HFF-Myc (cell line): ENCODE measurements around the gene DLX3.

ENCODE experiments used
- DNase-seq: peaks from one replicate; pipeline ENCODE4 v3.0.0-alpha.2; 2011; ENCODE audit warnings: low read depth; ENCODE audit errors: extremely low read depth
- H3K4me3 ChIP-seq: replicated peaks from 2 replicates; pipeline ENCODE4 v1.5.1; 2011; ENCODE audit warnings: low read depth, mild to moderate bottlenecking, control low read depth, low read length
- CTCF ChIP-seq: IDR thresholded peaks from 2 replicates; pipeline ENCODE4 v1.5.1; 2012; ENCODE audit warnings: mild to moderate bottlenecking, low read depth, low read length, control low read depth; ENCODE audit errors: missing control alignments

DLX3 gene

DNA sequence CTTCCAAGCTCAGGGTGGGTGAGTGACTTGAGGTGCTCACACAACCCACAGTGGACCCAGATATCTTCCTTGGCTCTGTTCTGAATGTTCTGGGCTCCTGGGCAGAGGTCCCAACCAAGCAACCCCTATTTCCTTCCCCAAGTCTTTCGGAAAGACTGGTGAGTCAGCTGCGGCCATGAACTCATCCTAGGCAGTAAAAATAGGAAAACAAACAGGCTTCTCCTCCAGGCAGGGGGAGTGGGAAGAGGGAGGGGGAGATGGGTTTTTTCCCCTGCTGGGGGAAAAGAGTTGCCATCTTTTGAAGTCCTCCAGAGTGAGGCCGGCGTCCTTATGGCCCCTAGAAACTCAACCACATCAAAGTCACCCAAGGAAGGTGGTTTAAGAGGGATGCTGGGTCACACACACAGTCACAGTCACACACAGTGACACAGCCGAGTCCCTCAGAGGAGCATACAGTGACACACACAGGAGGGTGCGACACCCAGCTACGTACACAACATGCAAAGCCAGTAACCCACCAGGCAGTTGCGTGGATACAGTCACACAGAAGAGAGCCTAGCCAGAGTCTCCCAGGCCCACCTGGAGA is 42.0 kb downstream of the DLX3 start:
- DNase-seq: no peak
- TF ChIP-seq CTCF: no peak

DNA sequence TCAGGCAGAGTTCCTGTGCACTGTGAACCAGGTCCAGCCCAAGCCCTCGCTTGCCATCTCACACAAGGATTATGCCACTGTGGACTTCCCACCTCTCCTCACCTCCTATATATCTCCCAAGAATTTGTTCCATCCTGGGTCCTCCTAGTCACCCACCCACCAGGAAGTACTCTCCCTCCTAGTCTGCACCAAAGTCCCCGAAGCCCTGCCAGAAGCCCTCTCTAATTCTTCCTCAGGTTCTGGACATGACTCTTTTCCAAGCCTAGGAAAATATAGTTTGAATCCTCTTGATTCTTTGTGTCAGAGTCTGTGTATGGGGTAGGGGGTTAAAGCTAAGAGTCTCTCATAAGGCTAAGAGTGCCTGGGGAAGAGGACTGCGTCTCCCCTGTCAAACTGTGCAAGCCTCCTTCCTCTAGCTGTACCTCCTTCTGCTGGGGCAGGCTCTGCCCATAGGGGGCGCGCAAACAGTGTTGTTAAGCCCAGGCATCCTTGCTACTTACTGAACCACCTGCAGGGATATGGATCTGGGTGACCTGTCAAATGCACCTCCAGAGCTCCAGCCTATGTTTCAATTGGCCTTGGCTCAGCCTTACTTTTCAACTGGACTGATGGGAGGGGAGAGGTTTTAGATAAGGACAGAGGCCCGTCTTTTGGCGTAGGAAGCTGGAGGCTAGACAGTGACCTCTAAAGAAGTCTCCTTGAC is 42.7 kb downstream of the DLX3 start:
- no peak overlapping the region for H3K4me3 ChIP-seq
- DNase-seq: no peak
- TF ChIP-seq CTCF: peak; percentile 96

More for the DNA sequence above, 42.0 kb downstream of the DLX3 start:
- no peak overlapping the region for H3K4me3 ChIP-seq

DNA sequence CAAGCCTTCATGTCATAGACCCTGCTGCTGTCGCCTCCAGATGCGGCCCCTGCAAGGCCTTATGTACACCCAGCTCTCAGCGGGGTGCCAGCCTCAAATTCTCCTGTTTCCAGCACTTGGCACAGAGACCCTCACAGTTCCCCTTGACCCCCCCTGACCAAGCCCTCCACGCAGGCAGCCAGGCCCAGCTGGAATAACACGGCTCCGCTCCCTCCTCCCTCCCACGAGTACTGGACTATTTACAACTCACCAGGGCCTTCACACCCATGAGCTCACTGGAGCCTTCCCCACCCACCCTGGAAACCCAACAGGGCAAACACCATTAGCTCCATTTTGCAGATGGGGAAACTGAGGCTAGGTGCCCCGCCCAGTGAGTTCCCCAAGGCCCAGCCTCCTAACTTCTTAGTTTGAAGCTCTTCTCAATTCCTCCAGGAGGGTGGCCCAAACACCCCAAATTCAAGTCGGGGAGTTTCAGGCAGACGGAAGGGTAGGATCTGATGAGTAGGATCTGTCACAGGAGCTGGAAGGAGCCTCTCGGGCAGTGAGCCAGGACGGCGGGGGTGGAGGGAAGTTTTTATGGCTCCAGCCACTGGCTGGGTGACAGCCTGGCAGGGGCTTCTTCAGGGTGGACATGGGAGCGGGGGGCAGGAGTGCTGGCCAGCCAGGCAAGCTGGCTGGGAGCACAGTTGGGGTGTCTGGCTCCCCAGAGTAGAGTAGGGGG is 43.5 kb downstream of the DLX3 start:
- no peak overlapping the region for H3K4me3 ChIP-seq
- TF ChIP-seq CTCF: no peak
- DNase-seq: no peak

DNA sequence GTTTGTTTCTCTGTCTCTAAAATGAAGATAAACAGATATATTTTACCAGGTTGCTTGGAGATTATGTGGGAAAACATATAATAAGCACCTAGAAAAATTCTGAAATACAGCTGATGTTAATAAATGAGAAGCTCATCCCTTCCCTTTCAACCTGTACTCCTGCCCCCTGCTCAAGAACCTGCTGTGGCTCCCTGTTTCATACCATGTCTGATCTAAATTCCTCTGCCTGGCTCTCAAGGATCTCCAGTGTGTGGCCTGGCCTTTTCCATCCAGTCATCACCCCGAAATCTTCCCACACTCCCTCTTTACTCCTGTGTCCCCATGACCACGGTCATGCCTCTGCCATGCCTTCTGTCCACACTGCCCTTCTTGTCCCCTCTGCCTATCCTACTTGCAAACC is 45.4 kb downstream of the DLX3 start:
- H3K4me3 ChIP-seq: no peak overlapping the region
- no peak for TF ChIP-seq CTCF
- no peak for DNase-seq

GRCh38 chr17:49946964-49947584 is 48.0 kb downstream of the DLX3 start:
- TF ChIP-seq CTCF: no peak
- H3K4me3 ChIP-seq: no peak overlapping the region
- no peak for DNase-seq

DNA sequence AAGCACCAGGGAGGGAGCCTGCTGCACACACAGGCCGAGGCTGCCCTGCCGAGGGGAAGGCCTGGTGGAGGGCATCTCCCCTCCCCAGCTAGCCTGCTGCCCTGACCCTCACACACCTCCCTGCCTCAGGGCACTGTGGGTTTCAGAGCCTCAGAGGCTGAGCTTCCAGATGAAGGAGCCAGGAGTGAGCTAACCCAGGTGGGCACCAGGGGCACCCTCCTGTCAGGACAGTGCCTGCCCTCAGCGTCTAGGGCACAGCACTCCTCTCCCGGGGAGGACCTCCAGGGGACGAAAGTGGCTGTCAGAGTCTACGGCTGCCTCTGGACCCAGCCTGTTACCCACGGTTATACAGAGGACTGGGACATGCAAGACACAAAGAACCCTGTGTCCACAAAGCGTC is 48.8 kb downstream of the DLX3 start:
- no peak overlapping the region for H3K4me3 ChIP-seq
- no peak for DNase-seq
- no peak for TF ChIP-seq CTCF
